Measurements from ENCODE around the gene RAB40B.

Gene RAB40B

GRCh38 chr17:82614095-82614631 lies 84.3 kb downstream of the RAB40B start:
- DNase-seq, result no peak

GRCh38 chr17:82613283-82614094 lies 85.0 kb downstream of the RAB40B start:
- no peak for DNase-seq

- no peak for DNase-seq
Measured at GRCh38 chr17:82611140-82612058, 87.1 kb downstream of the RAB40B start.

- no peak for DNase-seq
Measured at GRCh38 chr17:82609655-82610054, 88.8 kb downstream of the RAB40B start.

- peak; percentile 12 to 17 for DNase-seq
Measured at GRCh38 chr17:82608816-82609215, 89.7 kb downstream of the RAB40B start.

- no peak for DNase-seq
Measured at GRCh38 chr17:82605939-82606600, 92.4 kb downstream of the RAB40B start.

Data from hippocampal formation (tissue), 2 donors.